HG02870 (cell line): ENCODE results near the gene CFAP99.

Experiments used
- ATAC-seq: cut with Tn5 transposase; IDR thresholded peaks from one replicate; pipeline ENCODE4 v1.9.1; 2021; ENCODE audit warnings: mild to moderate bottlenecking, moderate library complexity; ENCODE audit not compliant: unreplicated experiment

The CFAP99 gene

DNA sequence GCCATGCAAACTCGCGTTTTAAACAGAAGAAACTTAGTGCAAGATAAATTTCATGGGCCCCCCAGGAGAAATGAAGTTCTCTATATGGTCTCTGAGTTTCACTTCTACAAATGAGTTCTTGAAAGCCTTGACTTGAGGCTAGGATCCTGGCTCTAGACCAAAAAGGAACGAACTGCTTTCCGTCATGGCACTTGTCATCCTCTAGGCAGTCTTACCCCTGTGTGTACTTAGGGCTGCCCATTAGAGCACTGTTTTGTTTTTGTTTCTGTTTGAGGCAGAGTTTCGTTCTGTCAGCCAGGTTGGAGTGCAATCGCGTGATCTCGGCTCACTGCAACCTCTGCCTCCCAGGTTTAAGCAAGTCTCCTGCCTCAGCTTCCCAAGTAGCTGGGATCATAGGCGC, 79.2 kb downstream of the CFAP99 start:
- peak; percentile 79 for ATAC-seq

DNA sequence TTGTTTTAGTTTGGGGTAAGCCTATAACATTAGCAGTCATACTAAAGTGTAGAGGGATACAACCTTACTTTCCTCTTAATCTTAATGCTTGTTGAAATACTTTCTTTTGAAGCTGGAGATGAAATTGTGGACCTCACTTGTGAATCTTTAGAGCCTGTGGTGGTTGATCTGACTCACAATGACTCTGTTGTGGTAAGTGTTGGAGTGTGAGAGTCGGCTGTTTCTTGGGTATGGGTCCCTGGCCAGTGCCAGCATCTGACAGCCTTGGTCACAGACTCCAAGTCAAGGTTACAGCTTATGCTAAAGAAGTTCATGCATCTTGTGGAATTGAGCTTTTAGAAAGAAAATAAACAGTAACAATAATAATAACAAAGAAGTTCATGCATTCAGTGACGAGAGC, 81.8 kb downstream of the CFAP99 start:
- no peak for ATAC-seq

DNA sequence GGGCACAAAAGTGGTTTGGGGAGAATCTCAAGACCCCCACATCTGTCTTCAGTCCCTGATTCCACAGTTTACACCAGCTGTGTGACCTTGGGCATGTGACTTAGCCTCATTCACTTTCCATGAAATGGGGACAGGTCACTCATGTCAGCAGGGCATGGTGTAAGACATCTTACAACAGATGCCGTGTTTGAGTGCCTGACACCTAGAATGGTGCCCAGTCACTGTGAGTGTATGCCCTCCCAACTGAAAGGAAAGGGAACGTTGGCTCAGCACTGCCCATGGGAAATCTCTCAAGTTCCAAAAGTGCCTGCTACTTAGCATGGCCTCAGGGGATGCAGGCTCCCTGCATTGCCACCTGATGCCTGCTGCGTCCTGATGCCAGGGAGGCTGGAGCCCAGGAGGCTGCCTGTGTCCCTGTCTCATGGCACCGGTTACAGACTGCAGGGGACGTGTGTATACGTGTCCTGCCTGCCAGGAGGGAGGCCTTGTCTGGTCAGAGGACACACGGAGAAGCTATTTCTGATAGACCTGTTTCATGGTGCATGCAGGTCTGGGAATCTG, 82.4 kb downstream of the CFAP99 start:
- no peak for ATAC-seq

DNA sequence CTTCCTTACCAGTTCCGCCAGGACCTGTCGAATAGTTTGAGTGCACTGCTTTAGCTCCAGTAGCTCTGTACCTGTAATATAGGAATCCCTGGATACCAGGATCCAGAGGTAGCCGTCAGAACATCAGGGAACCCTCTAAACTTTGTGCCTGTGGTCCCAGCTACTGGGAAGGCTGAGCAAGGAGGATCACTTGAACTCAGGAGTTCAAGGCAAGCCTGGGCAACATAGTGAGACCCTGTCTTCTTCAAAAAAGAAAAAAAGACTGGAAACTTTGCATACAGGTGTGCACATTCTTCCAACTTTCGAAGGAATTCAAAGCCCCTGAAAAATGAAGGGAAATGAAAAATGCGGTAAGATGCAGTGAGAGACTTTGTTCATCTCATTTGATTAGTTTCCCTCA, 85.1 kb downstream of the CFAP99 start:
- ATAC-seq, result no peak

DNA sequence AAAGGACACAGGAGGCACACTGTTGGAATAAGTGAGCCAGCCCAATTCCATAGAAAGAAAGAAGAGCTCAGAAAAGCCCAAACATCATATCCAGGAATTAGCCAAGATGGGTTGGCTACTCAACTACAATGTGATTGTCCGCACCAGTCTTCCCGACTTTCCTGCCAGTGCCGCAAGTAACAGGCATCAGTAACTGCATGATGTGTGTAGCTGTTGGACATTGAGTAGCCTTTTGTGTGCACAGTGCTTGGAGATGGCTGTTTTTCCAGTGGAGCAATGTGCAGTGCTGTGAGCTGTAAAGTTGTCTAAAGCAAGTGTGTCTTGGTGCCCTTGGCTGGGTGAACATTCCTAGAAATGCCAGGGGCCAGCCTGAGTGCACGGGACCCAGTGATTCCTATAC, 88.5 kb downstream of the CFAP99 start:
- ATAC-seq, result no peak

DNA sequence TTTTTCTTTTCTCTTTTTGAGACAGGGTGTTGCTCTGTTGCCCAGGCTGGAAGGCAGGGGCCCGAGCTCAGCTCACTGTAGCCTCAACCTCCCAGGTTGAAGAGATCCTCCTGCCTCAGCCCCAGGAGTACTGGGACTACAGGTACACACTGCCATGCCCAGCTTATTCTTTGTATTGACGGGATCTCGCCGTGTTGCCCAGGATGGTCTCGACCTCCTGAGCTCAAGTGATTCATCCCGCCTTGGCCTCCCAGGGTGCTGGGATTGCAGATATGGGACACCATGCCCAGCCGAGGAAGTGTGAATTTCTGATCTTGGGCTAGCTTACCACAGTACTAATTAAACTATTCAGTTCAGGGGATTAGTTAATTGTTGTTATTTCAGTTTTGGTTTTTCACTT, 89.1 kb downstream of the CFAP99 start:
- no peak for ATAC-seq

DNA sequence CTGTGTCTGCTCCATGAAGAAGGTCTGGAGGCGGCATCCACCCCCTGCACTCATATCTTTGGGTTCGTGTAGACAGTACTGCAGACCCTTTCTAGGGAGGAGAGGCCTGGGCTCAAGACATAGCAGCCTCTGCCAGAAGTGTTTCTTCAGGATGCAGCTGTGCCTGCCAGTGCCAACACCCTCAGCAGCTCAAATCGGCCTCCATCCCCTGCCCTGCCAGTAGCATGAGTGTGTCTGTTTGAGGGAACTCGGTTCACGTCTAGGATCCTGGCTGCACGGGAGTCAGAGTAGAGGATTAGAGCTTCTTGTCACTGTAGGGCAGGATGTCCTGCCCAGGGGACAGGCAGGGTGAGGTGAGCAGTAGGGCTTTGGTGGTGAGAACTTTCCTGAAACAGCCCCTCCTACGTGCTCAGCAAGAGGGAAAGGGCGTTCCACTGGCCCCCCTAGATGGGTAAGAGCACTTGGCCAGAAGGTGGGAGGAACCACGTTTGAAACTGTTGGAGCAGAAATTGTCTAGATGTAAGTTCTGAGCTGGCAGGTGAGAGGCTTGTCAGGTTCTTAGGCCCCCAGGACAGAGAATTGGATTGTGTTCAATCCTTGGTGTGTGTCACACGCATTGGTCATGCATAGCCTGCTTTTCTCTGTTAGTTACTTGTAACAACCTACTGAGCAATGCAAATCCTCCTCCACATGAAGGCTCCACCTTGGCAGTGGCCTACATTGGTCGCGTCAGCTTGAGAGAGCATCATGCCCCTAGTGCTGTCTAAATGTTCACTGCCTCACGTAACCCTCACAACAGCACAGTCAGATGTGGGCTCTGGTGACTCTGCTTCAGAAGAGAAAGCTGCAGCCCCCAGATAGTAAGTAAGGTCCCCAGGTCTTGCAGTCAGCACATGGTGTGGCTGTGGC, 91.8 kb downstream of the CFAP99 start:
- no peak for ATAC-seq

DNA sequence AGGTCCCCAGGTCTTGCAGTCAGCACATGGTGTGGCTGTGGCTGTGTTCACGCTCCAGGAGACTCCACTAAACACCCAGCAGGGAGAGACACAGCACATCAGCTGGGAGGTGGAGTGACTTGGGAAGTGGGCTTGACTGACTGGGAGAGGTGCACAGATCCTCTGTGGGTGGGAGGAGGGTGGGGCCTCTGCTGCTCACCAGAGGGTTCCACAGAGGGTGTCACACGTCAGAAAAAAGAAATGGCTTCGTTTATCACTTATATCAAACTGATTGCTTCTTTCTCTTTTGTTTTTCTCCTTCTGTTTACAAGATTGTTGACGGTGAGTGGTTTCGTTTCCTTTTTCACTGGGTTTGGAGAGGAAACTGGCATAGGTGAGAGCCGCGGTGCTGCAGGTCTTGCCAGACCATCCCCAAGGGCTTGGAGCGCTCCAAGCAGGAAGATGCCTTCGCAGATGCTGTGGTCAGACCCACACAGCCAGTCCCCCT, 92.9 kb downstream of the CFAP99 start:
- ATAC-seq, result no peak
